ENCODE measurements around the gene PNPLA8. TPM values are rescaled to one million over a fixed set of nuclear protein-coding genes. Genes with fewer than 3 reads are reported as not detected.
"Not testable (repeated sequence)": the region's sequence is repeated elsewhere in the genome, so short reads cannot be mapped to it uniquely, and the experiment has no call there.

PNPLA8 gene, protein sequence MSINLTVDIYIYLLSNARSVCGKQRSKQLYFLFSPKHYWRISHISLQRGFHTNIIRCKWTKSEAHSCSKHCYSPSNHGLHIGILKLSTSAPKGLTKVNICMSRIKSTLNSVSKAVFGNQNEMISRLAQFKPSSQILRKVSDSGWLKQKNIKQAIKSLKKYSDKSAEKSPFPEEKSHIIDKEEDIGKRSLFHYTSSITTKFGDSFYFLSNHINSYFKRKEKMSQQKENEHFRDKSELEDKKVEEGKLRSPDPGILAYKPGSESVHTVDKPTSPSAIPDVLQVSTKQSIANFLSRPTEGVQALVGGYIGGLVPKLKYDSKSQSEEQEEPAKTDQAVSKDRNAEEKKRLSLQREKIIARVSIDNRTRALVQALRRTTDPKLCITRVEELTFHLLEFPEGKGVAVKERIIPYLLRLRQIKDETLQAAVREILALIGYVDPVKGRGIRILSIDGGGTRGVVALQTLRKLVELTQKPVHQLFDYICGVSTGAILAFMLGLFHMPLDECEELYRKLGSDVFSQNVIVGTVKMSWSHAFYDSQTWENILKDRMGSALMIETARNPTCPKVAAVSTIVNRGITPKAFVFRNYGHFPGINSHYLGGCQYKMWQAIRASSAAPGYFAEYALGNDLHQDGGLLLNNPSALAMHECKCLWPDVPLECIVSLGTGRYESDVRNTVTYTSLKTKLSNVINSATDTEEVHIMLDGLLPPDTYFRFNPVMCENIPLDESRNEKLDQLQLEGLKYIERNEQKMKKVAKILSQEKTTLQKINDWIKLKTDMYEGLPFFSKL
- total RNA-seq: 18.8 and 20.2 TPM in 2 replicates

- peak; percentile 83 for DNase-seq (ENCODE audit: extremely low read depth, low read depth, low spot score)
These were observed at the start of gene PNPLA8 for GRCh38 chr7:108525985-108526767. TSS of gene PNPLA8 (minus strand) at chr7:108526135. CDS start at chr7:108515491, 10,644 bp downstream.

DNA sequence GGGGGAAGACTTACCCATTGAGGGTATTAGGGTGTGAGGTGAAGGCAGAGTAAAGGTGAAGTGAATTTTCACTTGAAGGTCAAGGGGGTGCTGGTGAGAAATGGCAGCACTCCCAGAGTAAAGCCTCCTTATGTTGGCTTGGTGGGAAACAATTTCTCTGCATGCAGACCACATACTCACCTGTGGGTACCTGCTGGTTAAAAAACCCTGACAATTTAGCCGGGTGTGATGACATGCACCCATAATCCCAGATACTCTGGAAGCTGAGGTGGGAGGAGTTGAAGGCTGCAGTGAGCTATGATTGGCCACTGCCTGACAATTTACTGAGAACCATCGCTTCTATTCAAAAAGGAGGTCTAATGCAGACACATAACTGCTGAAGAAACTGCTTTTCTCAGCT is 49.2 kb upstream of the PNPLA8 start:
- no peak for DNase-seq (ENCODE audit: extremely low read depth, low read depth, low spot score)

DNA sequence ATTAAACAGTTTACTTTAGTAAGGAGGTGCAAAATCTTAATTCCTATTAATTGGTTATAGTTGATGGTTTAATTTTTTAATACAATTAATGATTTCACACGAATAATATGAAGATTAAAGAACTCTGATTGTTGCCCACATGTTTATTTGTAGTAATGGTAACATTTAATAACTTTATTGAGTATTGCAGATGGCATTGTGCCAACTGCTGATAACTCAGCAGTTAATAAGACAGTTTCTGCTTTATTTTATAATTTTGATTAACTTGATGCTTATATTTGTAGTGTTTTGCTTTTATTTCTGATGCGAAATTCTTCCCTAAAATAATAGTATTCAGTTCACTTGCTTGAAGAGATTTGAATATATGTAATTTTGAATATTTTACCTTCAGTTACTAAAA is 46.5 kb upstream of the PNPLA8 start:
- DNase-seq (ENCODE audit: extremely low read depth, low read depth, low spot score): no peak

- DNase-seq (ENCODE audit: extremely low read depth, low read depth, low spot score): no peak
These were observed 44.3 kb upstream of the PNPLA8 start for GRCh38 chr7:108570146-108570755.

- peak; percentile 96 for DNase-seq (ENCODE audit: extremely low read depth, low read depth, low spot score)
These were observed 43.6 kb upstream of the PNPLA8 start, which contains the start of the genes DNAJB9 and THAP5 for GRCh38 chr7:108569381-108570145. TSS of gene DNAJB9 (plus strand) at chr7:108569874. CDS start at chr7:108571727, 1,853 bp downstream. TSS of gene THAP5 (minus strand) at chr7:108569706. CDS start at chr7:108569569, 137 bp downstream.

DNA sequence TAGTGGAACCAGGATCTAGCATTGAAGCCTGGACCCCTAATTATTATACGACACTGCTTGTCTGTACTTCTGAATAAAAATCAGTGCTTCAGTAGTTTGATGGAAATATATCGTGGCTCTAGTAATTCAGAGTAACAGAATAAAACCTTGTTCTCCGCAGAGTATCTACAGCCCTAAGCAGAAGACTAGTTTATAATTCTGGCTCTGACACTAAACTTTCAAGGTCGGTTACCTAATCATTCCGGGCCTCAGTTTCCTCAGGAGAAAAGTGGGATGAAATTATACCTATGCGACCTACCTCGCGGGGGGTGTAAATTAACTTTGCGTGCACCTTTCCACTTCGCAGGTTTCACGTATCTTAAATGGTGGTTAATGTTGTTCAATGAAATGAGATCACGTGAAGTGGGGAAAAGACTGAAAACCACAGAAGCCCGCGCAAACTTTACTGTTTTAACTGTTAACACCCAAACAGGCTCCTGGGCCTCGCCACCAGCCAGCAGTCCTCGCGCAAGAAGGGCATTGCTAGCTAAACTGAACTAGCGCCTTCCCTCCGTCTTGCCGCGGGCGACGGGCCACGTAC is 43.0 kb upstream of the PNPLA8 start:
- no peak for DNase-seq (ENCODE audit: extremely low read depth, low read depth, low spot score)

DNA sequence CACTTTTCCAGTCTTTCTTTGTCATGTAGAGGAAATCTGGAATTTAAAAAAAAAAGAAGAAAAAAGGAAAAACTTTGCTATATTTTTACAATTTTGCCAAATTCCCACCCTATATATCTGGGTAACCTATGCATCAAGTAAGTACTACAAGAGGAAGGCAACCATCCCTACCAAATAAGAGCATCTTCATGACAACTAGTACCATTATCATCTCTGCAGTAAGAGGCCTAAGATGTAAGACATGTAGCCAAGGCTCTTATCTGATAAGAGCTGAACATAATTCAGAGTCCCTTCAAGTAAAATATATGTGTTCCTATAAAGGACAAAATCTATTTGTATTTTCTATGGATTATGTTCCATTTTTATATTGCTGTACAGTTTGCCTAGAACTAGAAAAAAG is 40.1 kb upstream of the PNPLA8 start:
- DNase-seq (ENCODE audit: extremely low read depth, low read depth, low spot score): no peak

DNA sequence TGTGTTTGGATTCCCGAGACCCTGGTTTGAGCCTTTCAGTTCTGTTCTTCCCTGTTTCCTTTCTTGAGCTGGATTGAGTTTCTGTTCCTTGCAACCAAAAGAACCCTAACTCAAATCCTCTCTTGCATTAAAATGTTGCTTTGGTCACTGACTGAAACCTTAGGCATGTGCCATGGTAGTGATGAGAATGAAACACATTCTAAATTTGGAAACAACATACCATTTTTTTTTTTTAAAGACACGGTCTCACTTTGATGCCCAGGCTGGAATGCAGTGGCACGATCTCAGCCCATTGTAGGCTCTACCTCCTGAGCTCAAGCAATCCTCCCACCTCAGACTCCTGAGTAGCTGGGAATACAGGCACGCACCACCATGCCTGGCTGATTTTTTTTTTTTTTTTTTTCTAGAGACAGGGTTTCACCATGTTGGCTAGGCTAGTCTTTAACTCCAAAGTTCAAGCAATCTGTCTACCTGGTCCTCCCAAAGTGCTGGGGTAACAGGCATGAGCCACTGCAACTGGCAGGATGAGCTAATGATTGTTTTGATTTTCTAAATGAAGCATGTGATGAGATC is 35.2 kb upstream of the PNPLA8 start:
- DNase-seq (ENCODE audit: extremely low read depth, low read depth, low spot score): no peak

GRCh38 chr7:108559253-108559652 is 33.3 kb upstream of the PNPLA8 start:
- no peak for DNase-seq (ENCODE audit: extremely low read depth, low read depth, low spot score)

DNA sequence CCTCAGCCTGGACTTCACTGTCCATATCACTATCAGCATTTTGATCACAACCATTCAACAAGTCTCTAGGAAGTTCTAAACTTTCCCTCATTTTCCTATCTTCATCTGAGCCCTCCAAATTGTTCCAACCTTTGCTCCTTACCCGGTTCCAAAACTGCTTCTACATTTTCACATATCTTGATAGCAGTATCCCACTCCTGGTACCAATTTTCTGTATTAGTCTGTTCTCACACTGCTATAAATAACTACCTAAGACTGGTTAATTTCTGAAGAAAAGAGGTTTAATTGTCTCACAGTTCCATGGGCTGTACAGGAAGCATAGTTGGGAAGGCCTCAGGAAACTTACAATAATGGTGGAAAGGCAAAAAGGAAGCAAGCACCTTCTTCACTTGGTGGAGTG is 31.7 kb upstream of the PNPLA8 start:
- DNase-seq (ENCODE audit: extremely low read depth, low read depth, low spot score): no peak

- DNase-seq (ENCODE audit: extremely low read depth, low read depth, low spot score): no peak
These were observed 31.3 kb upstream of the PNPLA8 start for GRCh38 chr7:108557191-108557590.

GRCh38 chr7:108556665-108557064 is 30.7 kb upstream of the PNPLA8 start:
- DNase-seq (ENCODE audit: extremely low read depth, low read depth, low spot score): not testable (repeated sequence)

- DNase-seq (ENCODE audit: extremely low read depth, low read depth, low spot score): not testable (repeated sequence)
These were observed 22.4 kb upstream of the PNPLA8 start for GRCh38 chr7:108548141-108548896.

GRCh38 chr7:108541478-108541877 is 15.5 kb upstream of the PNPLA8 start:
- no peak for DNase-seq (ENCODE audit: extremely low read depth, low read depth, low spot score)

DNA sequence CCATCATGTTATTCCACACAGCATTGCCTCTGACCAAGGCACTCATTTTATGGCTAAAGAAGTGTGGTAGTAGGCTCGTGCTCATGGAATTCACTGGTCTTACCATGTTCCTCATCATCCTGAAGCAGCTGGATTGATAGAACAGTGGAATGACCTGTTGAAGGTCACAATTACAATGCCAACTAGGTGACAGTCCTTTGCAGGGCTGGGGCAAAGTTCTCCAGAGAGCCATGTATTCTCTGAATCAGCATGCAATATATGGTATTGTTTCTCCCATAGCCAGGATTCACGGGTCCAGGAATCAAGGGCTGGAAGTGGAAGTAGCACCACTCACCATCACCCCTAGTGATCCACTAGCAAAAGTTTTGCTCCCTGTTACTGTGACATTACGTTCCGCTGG is 12.8 kb upstream of the PNPLA8 start:
- DNase-seq (ENCODE audit: extremely low read depth, low read depth, low spot score): not testable (repeated sequence)

DNA sequence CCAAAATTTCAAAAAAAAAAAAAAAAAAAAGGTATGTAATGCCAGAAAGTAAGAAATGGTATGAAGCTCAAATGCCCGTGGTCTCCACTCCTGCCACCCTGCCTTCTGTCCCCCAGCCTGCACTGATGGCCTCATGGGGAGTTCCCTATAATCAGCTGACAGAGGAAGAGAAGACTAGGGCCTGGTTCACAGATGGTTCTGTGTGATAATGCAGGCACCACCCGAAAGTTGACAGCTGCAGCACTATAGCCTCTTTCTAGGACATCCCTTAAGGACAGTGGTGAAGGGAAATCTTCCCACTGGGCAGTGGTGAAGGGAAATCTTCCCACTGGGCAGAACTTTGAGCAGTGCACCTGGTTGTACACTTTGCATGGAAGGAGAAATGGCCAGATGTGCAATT is 12.3 kb upstream of the PNPLA8 start:
- not testable (repeated sequence) for DNase-seq (ENCODE audit: extremely low read depth, low read depth, low spot score)

DNA sequence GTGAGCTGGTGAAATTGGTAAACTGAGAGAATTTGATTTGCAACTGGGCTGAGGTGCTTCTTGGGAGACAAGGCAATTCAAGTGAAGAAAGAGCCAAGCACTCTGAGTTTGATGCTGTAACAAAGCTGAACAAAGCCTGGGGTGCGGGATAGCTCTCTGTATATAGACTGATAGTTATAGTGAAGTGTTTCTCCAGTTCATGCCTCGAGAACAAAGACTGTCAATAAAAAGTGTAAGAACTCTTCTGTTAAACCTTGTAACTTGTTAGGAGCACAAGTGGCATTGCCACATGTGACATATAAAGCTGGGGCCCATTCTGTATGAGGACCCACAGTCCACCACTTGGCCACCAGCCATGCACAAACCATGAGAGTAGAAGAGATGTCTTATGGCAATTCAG is 11.3 kb upstream of the PNPLA8 start:
- no peak for DNase-seq (ENCODE audit: extremely low read depth, low read depth, low spot score)

GRCh38 chr7:108535744-108536143 is 9.8 kb upstream of the PNPLA8 start:
- DNase-seq (ENCODE audit: extremely low read depth, low read depth, low spot score): no peak

All from glomerular endothelial cell (primary cell).